GM21825 (cell line): ENCODE results near the gene CASKIN2.
"Not testable (repeated sequence)": the region's sequence is repeated elsewhere in the genome, so short reads cannot be mapped to it uniquely, and the experiment has no call there.

Experiments used
- ATAC-seq: cut with Tn5 transposase; IDR thresholded peaks from one replicate; pipeline ENCODE4 v1.9.1; 2021; ENCODE audit warnings: mild to moderate bottlenecking, moderate library complexity; ENCODE audit not compliant: unreplicated experiment

Gene CASKIN2

DNA sequence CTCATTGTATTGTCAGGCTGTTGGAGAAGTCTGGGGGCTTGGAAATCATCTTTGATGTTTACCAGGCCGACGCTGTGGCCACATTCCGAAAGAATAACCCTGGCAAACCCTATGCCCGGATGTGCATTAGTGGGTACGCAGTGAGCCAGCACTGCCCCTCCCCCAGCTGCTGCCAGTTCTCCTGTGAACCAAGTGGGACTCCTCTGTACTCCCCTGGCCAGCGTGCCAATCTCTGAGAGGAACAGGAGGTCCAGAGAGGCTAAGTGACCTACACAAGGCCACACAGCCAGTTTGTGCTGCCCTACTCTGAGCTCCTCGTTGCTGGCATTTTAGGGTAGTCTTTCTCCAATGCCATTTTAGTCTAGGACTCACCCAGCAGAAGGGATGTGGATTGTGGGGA, 8.3 kb upstream of the CASKIN2 start:
- ATAC-seq = no peak

DNA sequence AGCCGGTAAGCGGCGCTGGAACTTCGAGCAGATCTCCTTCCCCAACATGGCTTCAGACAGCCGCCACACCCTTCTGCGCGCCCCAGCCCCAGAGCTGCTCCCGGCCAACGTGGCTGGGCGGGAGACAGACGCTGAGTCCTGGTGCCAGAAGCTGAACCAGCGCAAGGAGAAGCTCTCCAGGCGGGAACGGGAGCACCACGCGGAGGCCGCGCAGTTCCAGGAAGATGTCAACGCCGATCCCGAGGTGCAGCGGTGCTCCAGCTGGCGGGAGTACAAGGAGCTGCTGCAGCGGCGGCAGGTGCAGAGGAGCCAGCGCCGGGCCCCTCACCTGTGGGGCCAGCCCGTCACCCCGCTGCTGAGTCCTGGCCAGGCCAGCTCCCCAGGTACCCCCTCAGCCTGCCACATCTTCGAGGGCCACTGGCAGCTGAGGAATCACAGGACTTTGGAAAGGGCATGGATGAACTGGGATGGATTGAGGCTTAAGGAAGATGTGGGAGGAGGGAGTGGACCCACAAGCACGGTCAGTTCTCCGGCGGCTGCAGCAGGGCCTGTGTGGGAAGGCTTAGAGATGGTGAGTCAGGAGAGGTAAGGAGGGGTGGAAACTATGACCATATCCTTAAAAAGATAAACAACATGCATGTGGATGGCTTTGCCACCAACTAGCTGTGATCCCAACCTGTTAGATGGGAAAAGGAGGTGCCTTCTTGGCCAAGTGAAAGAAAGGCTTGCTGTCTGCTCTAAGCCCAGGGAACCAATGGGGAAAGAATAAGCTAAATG, 6.8 kb upstream of the CASKIN2 start:
- ATAC-seq = no peak

DNA sequence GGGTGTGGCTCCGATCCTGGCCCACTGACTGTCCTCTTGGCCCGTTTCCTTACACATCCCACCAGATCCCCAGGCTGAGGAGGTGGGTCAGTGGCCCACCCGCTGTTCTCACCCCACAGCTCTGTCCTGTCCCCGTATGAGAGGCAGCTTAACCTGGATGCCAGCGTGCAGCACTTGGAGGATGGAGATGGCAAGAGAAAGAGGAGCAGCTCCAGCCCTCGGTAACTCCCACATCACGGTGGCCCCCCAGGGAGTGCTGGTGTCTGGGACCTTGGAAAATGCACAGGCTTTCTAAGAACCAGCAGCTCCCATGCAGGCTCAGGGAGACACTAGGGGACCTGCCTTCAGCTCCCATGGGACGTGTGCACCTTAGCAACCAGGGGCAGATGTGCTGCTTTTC, 6.0 kb upstream of the CASKIN2 start:
- ATAC-seq = no peak

DNA sequence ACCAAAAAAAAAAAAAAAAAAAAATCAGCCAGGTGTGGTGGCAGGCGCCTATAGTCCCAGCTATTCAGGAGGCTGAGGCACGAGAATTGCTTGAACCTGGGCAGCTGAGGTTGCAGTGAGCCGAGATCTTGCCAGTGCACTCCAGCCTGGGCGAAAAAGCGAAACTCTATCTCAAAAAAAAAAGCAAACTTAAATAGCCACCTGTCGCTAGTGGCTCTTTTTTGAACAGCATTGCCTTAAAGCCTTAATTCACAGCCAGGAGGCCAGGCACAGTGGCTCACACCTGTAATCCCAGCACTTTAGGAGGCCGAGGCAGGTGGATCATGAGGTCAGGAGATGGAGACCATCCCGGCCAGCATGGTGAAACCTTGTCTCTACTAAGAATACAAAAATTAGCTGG, 5.1 kb upstream of the CASKIN2 start:
- not testable (repeated sequence) for ATAC-seq

DNA sequence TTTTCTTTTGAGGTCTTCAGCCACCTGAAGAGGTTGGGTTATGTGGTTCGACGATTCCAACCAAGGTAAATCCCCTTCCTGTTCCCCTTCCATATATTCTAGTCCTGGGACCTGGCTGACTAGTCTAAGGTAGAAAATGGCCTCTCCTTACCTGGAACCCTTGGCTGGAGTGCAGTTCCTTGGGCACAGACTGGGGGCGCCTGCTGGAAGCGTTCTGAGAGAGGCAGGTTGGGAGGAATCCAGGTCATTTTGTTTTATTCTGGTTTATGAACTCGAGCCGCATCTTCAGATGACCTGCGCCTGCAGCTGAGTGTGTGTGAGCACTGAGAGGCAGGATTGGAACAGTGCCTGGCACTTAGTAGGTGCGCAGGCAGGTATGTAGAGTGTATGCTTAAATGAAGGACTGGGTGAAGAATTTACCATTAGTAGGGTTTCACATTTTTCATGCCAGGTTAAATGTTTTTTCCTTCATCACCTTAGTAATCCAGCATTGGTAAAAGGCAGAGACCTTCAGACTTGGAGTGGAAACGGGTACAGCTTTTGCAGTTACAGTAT, 3.7 kb upstream of the CASKIN2 start:
- ATAC-seq = no peak

DNA sequence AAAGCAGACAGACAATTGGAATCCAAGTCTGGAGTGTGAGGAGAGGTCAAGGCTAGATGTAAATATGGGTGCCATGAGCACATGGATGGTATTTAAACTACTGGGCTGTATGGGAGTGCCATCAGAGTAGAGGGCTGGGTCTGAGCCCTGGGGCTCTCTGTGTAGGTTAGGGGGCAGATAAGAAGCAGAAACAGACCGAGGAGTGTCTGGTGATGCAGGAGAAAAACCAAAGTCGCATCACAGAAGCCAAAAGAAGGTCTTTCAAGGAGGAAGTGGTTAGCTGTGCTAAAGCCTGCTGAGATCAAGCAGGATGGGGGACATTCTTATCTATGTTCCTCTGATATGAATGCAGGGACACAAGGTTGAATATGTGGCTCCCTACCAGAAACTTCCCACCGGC, 2.9 kb upstream of the CASKIN2 start:
- ATAC-seq = no peak

DNA sequence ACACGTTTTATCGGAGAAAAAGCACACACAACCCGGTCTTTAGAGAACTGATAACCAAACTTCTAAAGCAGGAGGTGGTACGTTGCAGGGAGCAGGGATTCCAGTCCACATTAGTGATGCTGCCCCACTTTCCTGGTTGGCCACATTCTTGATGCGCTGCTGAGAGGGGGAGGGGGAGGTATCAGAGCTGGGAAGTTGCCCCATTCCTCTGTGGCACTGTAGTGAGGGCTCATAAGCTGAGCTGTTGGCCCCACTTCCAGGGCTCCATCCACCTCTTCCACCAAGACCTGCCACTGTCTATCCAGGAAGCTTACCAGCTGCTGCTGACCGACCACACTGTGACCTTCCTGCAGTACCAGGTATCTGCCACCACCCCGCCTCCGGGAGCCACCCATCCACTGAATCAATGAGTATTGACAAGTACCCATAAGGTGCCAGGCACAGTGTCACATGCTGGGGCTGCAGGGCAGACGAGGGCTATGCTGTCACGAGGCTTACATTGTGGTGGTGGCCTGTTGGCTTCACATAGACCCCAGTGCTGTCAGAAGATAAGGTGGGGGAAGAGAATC, 2.0 kb upstream of the CASKIN2 start:
- no peak for ATAC-seq

DNA sequence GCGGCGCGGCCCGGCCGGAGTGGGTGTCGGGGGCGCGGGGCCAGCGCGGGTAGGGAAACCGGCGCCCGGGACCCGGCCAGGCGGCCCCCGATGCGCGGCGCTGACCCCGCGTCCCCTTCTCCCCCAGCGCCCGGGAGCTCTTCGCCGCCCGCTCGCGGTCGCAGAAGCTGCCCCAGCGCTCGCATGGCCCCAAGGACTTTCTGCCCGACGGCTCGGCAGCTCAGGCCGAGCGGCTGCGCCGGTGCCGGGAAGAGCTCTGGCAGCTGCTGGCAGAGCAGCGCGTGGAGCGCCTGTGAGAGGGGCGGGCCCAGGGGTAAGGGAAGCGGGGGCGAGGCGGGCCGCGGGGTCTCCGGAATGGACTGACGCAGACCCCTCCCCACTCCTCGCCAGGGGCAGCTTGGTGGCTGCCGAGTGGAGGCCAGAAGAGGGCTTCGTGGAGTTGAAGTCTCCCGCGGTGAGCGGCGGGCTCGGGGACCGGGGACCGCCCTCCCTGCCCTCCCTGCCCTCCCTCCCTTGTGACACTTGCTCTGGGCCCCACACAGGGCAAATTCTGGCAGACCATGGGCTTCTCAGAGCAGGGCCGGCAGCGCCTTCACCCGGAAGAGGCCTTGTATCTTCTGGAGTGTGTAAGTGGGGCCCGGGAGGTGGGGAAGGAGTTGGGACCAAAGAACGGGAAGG, 1.4 kb upstream of the CASKIN2 start:
- peak; percentile 10 for ATAC-seq

DNA sequence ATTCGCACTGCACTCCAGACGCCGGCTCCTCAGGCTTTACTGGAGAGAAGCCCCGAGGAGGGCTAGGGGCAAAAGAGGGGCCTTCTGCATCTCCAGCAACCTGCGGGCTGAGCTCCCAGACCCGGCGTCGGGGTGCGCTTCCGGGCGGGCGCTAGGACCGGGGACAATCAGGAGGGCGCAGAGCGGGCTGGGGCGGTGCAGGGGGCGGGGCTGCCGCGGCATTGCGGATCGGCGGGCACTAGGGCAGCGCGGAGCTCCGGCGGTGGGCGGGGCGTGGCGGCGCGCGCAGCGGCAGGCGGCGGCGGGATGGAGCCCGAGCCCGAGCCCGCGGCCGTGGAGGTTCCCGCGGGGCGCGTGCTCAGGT, 900 bp upstream of the CASKIN2 start, which contains the start of gene TSEN54:
Gene TSEN54 (plus strand): TSS at position 274 of the 364 bp plus-strand sequence. CDS start 33 bp downstream, at position 307.
- peak; percentile 59 for ATAC-seq

DNA sequence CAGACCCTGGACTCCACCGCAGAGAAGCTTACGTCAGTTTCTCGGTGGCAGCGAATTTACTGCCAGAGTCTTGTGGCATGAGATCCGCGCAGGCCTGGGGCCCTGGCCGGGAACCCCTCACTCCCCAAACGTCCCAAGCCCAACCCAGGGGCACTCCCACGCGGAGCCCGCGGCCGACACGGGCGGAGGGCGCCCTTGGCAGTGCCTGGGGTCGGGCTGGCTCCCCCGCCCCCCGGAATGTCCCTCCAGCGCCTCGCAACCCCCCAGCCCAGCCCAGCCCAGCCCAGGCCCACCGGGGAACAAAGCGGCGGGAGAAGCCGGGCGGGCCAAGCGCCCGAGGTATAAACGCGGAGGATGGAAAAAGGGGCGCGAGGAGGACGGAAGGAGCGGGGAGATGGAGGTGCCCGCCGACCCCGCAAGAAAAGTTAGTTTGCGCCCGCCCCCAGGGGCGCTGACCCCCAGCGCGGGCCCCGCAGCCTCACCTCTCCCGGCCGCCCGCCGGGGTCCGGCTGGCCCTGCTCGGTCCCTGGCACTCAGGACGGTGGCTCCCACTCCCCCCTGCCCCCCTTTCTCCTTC, 330 bp downstream of the CASKIN2 start:
- ATAC-seq = peak; percentile 1

DNA sequence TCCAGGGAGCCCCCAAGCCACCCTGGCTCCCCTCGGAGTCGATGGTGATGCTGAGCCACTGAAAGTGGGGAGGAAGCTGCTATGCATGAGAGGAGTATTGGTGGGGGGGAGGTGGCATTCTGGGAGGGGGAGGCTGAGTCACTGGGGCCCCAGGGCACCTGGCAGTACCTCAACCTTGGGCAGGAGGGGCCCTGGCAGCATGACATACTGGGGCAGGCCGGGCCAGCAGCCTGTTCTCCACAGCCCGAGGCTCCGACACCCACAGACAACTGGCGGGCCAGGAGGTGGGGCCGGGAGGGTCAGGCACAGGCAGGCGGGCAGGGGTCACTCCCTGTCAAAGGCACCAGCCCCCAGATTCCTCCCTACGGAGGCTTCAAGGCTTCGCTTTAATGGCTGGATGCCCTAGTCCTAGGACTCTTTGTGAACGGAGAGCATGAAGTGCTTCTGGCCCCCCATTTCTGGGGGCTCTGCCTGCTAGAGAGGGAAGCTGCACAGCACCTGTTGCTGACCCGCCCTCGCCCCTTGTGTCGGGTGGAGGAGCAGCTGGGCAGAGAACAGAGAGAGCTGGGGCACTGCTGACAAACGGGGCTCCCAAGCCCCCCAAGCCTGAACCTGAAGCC, 928 bp downstream of the CASKIN2 start:
- ATAC-seq = no peak

DNA sequence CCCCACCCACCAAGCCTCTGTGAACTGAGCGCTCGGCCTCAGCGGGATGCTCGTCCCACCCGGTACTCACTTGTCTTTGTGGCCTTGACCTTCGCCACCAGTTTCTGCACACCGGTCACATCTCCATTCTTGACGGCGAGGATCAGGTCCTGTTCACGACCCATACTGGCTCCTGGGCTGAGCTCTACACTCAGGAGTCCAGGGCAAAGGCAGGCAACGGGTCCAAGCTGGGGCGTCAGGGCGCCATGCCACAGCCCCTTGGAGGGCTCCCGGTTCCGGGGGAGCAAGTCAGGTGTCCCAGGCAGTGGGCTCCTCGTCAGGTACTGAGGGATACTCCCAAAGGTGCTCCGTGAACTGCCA, 1.7 kb downstream of the CASKIN2 start:
- no peak for ATAC-seq

DNA sequence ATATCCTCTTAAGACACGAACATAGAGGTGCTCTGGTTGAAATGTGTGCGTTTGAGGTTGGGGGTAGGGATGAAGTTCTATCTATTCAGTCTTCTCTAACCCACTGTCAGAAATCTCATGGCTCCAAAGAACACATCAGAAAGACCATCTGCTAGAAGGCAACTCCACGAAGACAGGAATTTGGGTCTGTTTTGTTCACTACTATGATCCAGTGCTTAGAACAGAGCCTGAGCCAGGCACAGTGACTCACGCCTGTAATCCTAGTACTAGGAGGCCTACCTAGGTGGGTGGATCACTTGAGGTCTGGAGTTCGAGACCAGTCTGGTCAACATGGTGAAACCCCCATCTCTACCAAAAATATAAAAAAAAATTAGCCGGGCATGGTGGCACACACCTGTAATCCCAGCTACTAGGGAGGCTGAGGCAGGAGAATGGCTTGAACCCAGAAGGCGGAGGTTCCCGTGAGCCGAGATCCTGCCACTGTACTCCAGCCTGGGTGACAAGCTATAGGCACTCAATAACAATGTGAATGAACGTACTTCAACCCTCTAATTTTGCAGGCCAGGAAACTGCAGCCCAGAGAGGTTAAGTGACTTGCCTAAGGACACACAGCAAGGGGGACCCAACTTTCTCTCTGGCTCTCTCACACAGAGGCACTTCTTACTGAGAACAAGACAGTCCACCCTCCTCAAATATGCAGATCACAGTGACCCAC, 2.3 kb downstream of the CASKIN2 start:
- ATAC-seq = no peak

DNA sequence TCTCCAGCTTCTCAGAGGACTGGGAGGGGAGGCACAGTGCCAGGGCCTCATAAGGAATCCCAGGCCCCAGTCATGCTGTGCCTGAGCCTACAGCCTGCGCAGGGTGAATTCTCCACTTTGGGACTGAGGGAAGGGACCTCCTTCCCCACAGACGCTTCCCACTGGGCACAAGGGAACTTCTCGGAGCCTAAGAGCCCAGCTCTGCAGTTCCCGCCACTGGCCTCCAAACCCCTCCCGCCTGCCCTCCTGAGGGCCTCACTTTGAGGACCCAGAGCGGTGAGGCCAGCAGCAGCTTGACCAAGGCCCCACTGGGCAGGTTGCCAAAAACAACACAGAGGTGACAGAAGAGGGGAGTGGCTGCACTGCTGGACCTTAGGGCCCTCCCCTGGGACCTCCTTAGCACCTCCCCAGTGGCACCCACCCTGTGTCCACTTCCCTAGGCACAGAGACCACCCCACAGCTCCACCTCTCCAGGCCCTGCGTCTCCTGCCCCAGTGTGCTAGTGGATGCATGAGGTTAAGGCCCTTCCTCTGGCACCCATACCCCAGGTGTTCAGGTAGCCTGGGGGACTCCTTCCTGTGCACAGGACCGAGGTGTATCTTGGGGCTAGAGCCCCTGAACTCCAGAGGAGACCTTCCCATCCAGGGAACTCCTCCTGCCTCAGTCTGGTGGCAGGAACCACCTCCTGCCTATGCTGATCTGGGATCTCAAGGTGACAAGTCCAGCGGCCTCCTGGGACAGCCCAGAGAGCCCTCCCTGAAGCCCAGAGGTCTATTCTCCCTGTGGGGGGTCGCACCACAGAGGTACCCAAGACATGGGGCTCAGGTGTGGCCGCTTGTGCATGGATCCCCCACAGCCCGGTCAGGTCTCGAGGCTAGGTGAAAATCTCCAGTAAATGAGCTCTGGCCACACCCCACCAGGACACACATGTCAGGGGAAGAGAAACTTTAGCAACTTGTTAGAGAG, 3.4 kb downstream of the CASKIN2 start:
- ATAC-seq = no peak

DNA sequence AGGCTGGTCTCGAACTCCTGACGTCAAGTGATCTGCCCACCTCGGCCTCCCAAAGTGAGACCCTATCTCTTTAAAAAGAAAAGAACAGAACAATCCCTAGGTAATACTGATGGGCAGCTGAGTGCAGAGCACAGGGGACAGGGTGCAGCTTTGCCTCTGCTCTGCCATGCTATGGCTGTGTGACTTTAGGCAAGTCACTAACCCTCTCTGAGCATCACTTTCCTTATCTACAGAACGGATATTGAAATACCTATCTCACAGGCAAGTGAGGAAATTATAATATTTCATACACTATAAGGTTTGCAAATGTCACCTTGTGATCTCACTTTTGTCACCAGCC, 4.1 kb downstream of the CASKIN2 start:
- ATAC-seq = no peak

DNA sequence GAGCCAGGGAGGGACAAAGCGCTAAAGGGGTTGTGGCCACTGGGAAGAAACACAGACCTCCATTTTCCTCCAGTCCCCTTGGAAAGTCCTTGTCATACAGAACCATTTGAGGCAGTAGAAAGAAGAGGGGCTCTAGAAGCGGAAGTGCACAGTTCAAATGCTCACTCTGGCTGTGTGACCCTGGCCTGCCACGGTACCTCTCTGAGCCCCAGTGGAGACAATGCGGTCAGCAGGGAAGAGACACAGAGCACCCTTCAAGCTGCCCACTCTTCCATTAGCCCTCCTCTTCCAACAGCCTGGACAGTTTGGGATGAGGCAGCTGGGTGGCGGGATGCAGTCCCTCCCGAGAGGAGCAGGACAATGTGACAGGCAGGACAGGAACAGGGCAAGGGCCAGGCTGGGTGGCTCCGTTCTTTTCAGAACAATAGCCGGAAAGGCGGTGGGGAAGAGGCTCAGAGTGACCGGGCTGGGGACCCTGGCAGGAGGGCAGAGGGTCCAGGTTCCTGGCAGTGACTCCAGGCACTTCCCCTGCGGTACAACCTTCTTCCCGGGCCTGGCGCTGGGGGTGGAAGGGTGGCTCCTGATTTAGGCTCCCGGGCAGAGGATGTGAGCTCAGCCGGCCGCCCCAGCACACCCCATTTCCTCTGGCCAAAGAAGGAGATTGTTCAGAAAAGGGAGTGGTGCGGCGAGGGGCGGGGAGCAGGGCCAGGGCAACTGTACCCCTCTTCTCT, 5.6 kb downstream of the CASKIN2 start:
- no peak for ATAC-seq

DNA sequence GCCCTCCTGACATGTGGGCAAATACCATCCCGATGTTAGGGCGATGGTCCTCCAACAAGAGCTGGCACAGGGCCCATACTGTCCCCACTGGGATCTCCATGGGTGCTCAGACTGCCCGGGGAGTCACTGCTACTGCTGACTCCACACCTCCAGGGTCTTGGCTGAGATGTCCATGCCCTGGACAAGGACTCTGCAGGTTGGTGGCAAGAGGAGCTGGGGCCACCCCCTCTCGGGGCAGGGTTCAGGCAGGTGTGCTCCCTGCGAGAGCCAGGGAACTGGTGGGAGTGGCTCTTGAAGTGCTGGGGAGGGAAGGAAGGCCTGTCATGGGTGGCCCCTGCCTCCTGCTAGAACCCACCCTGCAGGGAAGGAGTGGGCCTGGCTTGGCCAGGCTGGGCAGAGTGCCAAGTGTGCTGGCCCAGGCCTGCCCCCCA, 6.4 kb downstream of the CASKIN2 start:
- no peak for ATAC-seq
